Spinal cord (tissue), 10 donors: ENCODE measurements around the gene SRCAP. TPM values are rescaled to one million over a fixed set of nuclear protein-coding genes. Genes with fewer than 3 reads are reported as not detected.
"Not testable (repeated sequence)": the region's sequence is repeated elsewhere in the genome, so short reads cannot be mapped to it uniquely, and the experiment has no call there.

Experiments used
- DNase-seq, 6 donors: peaks; one replicate each; pipeline versions ENCODE4 v3.0.0 to v3.0.0-alpha.2; 2013 to 2015; ENCODE audit warnings: low spot score in 6 of 6, low read depth in 4 of 6
- H3K27ac ChIP-seq: one replicate; pipeline ENCODE4 v1.5.1; 2013; ENCODE audit warnings: low read depth, low read length, control low read depth
- H3K27me3 ChIP-seq: one replicate; pipeline ENCODE4 v1.6.1; 2013; ENCODE audit warnings: low read length; ENCODE audit not compliant: control insufficient read depth, insufficient read depth
- H3K36me3 ChIP-seq: one replicate; pipeline ENCODE4 v1.6.1; 2013; ENCODE audit warnings: low read length; ENCODE audit not compliant: control insufficient read depth, insufficient read depth
- H3K4me1 ChIP-seq: one replicate; pipeline ENCODE4 v1.6.1; 2013; ENCODE audit warnings: low read length; ENCODE audit not compliant: control insufficient read depth, insufficient read depth
- H3K4me3 ChIP-seq: one replicate; pipeline ENCODE4 v1.5.1; 2013; ENCODE audit warnings: low read depth, low read length, control low read depth
- H3K9me3 ChIP-seq: one replicate; pipeline ENCODE4 v1.6.1; 2013; ENCODE audit warnings: low read length; ENCODE audit not compliant: control insufficient read depth, insufficient read depth
- WGBS: methylation state at CpG from one replicate; pipeline ENCODE4 v1.1.5; 2013; ENCODE audit warnings: missing lambda C conversion rate; ENCODE audit not compliant: insufficient coverage; 5-methylcytosine and 5-hydroxymethylcytosine counted together
- polyA plus RNA-seq, 2 donors: library from polyadenylated mRNA; unstranded; fragments of 120-200 nt; gene quantifications; one replicate each; pipeline ENCODE4 v1.2.1, GENCODE V29; 2013; ENCODE audit not compliant: insufficient read length in 2 of 2
- total RNA-seq, 2 donors: library from RNA; depleted of rRNA in 1 of 2; stranded (reverse); fragments of 120-200 nt in 1 of 2; fragments of >200 nt in 1 of 2; gene quantifications; one replicate each; pipeline versions ENCODE4 v1.2.3 to v1.2.4, GENCODE V29; 2013 to 2014
- donor health status: healthy.

SRCAP gene
- total and polyA plus RNA-seq, 4 donors: 15.2 to 48.6 (median 33.4) TPM

GRCh38 chr16:30697264-30698138 lies 1.5 kb upstream of the SRCAP start:
- peak overlapping the region; percentile 99 for H3K4me3 ChIP-seq
- H3K4me1 ChIP-seq: peaks cover 11% of the 10 kb centered on the region
- WGBS: 10% methylated on average over 24 of the region's 26 CpGs
- H3K9me3 ChIP-seq: no peaks in the 10 kb centered on the region
- peaks cover 22% of the 10 kb centered on the region for H3K36me3 ChIP-seq
- peak in 1 of 6 donors; percentile 44 for DNase-seq
- peak overlapping the region; percentile 100 for H3K27ac ChIP-seq
- no peaks in the 10 kb centered on the region for H3K27me3 ChIP-seq

- H3K9me3 ChIP-seq: no peaks in the 10 kb centered on the region
- WGBS: 0% methylated on average over 62 of the region's 76 CpGs
- peaks cover 29% of the 10 kb centered on the region for H3K36me3 ChIP-seq
- H3K4me3 ChIP-seq: peak overlapping the region; percentile 99
- peak overlapping the region; percentile 100 for H3K27ac ChIP-seq
- peak; percentile 91 to 99 (median 95) for DNase-seq
- H3K27me3 ChIP-seq: no peaks in the 10 kb centered on the region
- peaks cover 11% of the 10 kb centered on the region for H3K4me1 ChIP-seq
These were observed 694 bp upstream of the SRCAP start for GRCh38 chr16:30698139-30698815.

DNA sequence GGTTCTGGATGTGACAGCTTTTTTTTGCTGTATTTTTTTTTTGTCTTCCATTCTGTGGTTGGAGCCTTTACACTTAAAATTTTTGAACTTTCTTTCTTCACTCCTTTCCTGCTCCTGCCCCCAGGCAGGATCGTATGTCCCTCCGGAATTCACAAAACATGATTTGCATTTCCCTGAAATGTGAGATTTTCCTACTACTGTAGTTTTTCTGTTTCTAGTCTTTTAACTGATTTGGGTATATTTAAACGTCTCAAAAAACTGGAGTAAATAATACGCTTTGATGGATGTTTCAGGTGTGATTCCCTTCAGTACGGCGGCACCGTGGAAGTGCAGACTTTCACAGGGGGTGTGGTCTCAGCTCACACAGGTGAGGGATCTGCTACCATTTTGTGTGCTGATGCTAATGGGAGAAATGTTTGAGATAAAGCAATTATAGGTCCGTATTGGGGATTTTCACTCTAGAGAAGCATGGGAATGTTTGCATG lies 686 bp downstream of the SRCAP start:
- DNase-seq: no peak
- Histone ChIP-seq H3K36me3 (peaks cover 43% of the 10 kb centered on the region), H3K4me1 (peaks cover 11% of the 10 kb centered on the region), H3K27me3 (no peaks in the 10 kb centered on the region), H3K27ac (peak overlapping the region; percentile 100), H3K9me3 (no peaks in the 10 kb centered on the region), H3K4me3 (peak overlapping the region; percentile 99)
- 70% methylated on average over 6 of the region's 8 CpGs for WGBS

DNA sequence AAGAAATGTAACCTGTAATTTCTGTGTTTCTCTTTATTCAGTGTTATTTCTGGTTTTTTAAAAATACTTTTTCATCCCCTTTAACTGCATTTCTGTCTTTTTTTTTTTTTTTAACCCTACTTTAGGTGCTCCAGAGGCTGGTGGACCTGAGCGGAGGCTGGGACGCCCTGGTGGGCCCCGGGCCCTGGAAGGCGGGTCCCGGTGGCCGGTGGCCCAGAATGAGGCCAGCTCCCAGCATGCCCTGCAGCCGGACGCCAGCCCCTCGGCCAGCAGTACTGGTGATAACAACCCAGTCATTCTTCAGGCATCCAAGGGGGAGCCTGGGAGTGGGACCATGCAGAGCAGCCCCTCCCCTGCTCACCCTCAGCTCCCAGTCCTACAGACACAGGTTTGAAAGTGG lies 1.5 kb downstream of the SRCAP start:
- Histone ChIP-seq H3K9me3 (no peaks in the 10 kb centered on the region), H3K36me3 (peaks cover 51% of the 10 kb centered on the region), H3K4me1 (peaks cover 11% of the 10 kb centered on the region), H3K4me3 (no peak overlapping the region), H3K27me3 (no peaks in the 10 kb centered on the region), H3K27ac (no peak overlapping the region)
- WGBS: 36% methylated on average over 7 of the region's 9 CpGs
- no peak for DNase-seq

- peaks cover 11% of the 10 kb centered on the region for H3K4me1 ChIP-seq
- no CpG with 5 or more reads among the region's 5 CpGs for WGBS
- H3K4me3 ChIP-seq: no peak overlapping the region
- no peaks in the 10 kb centered on the region for H3K9me3 ChIP-seq
- H3K36me3 ChIP-seq: peaks cover 56% of the 10 kb centered on the region
- no peak overlapping the region for H3K27ac ChIP-seq
- no peak for DNase-seq
- no peaks in the 10 kb centered on the region for H3K27me3 ChIP-seq
These were observed 2.0 kb downstream of the SRCAP start for GRCh38 chr16:30700971-30701370.

DNA sequence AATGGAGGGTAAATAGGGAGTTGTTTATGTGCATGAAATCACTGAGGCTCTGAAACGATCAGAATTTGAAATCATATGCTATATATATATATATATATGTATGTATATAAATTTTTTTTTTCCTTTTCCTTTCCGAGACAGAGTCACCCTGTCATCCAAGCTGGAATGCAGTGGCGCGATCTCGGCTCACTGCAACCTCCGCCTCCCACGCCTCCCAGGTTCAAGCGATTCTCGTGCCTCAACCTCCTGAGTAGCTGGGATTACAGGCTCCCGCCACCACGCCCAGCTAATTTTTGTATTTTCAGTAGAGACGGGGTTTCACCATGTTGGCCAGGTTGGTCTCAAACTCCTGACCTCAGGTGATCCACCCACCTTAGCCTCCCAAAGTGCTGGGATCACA lies 4.1 kb downstream of the SRCAP start:
- H3K4me1 ChIP-seq: peaks cover 11% of the 10 kb centered on the region
- not testable (repeated sequence) for H3K4me3 ChIP-seq, H3K27ac ChIP-seq, H3K9me3 ChIP-seq, DNase-seq, H3K27me3 ChIP-seq
- WGBS: 96% methylated on average over 10 of the region's 12 CpGs
- peaks cover 71% of the 10 kb centered on the region for H3K36me3 ChIP-seq

GRCh38 chr16:30703971-30704370 lies 5.0 kb downstream of the SRCAP start:
- 97% methylated on average over 9 of the region's 10 CpGs for whole genome bisulfite sequencing
- H3K27ac ChIP-seq: no peak overlapping the region
- H3K9me3 ChIP-seq: no peaks in the 10 kb centered on the region
- H3K27me3 ChIP-seq: no peaks in the 10 kb centered on the region
- DNase-seq: no peak
- H3K4me1 ChIP-seq: peaks cover 11% of the 10 kb centered on the region
- no peak overlapping the region for H3K4me3 ChIP-seq
- H3K36me3 ChIP-seq: peaks cover 80% of the 10 kb centered on the region

DNA sequence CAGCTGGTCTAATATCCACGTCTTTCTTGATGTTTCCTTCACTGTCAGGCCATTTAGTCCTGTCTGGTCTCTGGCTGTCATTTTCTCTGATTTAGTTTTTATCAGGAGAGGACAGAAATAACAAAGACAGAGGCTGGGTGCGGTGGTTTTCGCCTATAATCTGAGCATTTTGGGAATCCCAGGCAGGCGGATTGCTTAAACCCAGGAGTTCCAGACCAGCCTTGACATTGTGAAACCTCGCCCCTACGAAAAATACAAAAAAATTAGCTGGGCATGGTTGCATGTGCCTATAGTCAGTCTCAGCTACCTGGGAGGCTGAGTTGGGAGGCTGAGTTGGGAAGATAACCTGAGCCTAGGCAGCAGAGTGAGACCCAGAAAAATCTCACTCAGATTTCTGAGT lies 7.1 kb downstream of the SRCAP start:
- WGBS: 95% methylated on average over 6 of the region's 6 CpGs

DNA sequence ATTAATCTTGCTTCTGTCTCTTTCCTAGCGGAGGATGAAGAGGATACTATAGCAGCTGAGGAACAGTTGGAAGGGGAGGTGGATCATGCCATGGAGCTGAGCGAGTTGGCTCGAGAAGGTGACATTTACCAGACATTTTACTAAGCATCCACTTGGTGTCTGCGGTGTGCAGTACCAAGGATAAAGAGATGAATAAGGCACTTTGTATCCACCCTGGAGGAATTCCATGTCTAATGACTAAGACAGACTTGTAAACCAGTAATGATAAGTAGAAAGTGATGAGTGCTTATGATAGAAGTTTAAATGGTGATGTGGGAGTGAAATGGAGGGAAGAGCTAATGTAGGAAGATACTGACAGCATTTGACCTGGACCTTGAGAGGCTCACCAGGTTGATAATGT lies 12.0 kb downstream of the SRCAP start:
- H3K27ac ChIP-seq: no peak overlapping the region

More for the DNA sequence above, 7.1 kb downstream of the SRCAP start:
- no peaks in the 10 kb centered on the region for H3K4me1 ChIP-seq
- H3K27me3 ChIP-seq: no peaks in the 10 kb centered on the region
- DNase-seq: no peak
- H3K36me3 ChIP-seq: peaks cover 93% of the 10 kb centered on the region
- no peaks in the 10 kb centered on the region for H3K9me3 ChIP-seq
- H3K4me3 ChIP-seq: no peak overlapping the region
- no peak overlapping the region for H3K27ac ChIP-seq

More for the DNA sequence above, 12.0 kb downstream of the SRCAP start:
- WGBS: 90% methylated on average over 2 of the region's 4 CpGs
- no peaks in the 10 kb centered on the region for H3K27me3 ChIP-seq
- no peak overlapping the region for H3K4me3 ChIP-seq
- no peak for DNase-seq
- H3K36me3 ChIP-seq: peaks cover 90% of the 10 kb centered on the region
- no peaks in the 10 kb centered on the region for H3K9me3 ChIP-seq
- H3K4me1 ChIP-seq: no peaks in the 10 kb centered on the region
